NCI-H2196 treated with DMSO at 0.1 percent for 48 hours (cell line): ENCODE results near the gene TMEM221.
A peak's percentile ranks its signal among the peaks of the same experiment; 100 is the strongest.
"Not testable (repeated sequence)": the region's sequence is repeated elsewhere in the genome, so short reads cannot be mapped to it uniquely, and the experiment has no call there.

Source experiments
- DNase-seq: peaks from one replicate; lab custom pipeline; 2025; ENCODE audit not compliant: unreplicated experiment; lab: John Stamatoyannopoulos, UW

The TMEM221 gene

GRCh38 chr19:17448131-17448967 lies at the start of gene TMEM221:
TMEM221 (minus strand) TSS chr19:17448668; CDS start chr19:17448462, 206 bp downstream.
- no peak for DNase-seq

DNA sequence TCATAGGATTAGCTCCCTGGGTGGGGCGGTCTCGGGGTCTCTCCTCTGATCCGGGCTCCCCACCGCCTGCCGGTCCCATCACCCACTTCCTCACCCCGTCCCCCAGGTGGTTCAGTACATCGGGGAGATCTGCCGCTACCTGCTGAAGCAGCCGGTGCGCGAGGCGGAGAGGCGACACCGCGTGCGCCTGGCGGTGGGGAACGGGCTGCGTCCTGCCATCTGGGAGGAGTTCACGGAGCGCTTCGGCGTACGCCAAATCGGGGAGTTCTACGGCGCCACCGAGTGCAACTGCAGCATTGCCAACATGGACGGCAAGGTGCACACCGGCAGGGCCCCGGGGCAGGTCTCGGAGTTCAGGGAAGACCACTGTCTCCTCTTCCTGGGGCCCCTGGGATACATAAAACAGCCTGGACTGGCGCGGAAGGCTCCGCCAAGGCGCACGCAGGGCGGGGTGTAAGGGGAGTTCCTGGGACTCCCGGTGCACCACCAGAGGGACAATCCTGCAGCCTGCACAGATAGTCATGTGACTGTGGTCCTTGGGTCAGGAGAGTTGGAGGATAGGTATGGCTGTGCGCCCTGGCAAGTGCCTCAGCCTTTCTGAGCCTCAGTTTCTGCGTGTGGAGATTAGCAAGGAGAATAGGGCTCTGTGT lies 48.8 kb upstream of the TMEM221 start:
- no peak for DNase-seq

DNA sequence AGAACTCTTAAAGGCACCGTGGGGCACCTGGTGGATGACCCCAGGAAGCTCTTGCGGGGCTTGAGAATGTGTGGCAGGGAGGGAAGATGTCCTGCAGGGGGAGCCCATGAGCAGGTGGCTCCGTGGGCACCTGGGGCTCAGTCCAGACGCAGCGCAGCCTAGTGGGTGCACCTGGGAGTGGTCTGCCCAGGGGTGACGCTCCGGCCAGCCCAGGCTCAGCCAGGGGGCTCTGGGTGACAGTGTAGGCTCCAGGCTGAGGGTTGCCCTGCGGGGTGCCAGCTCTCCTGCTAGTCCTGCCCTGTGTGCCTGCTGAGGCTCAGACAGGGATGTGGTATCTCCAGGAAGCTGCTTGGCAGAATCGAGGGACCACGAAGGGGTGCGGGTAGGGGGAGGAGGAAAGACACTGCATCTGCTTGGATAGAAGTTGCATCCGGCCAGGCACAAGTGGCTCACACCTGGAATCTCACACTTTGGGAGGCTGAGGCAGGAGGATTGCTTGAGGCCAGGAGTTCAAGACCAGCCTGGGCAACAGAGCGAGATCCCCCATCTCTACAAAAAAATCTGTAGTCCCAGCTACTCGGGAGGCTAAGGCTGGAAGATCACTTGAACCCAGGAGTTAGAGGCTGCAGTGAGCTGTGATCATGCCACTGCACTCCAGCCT lies 48.0 kb upstream of the TMEM221 start:
- DNase-seq, result peak; percentile 58

DNA sequence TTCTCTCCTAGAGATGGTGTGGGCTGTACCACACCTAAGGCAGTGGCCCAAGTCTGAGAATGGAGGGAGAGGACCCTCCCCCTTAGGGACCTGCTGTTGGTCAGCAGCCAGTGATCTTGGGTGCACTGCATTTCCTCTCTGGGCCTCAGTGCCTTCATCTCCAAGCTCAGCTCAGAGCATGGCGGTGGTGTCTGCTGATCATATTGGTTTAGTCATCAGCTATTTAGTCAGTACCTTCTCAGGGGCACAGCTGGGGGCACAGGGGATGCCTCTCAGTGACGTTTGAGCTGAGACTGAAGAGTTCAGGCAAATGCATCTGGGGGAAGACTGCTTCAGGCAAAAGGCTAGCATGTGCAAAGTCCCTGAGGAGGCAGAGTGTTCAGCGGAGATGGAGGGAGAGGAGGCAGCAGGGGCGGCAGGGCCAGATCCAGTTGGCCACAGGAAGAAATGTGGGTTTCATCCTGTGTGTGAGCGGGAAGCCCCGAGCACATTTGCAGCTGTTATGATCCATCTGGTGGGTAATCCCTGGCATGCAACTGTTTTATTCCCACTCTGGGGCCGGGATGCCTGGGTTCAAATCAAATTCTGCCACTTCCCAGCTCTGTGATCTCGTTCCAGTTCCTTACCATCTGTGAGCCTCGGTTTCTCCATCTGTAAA lies 47.3 kb upstream of the TMEM221 start:
- DNase-seq, result no peak

DNA sequence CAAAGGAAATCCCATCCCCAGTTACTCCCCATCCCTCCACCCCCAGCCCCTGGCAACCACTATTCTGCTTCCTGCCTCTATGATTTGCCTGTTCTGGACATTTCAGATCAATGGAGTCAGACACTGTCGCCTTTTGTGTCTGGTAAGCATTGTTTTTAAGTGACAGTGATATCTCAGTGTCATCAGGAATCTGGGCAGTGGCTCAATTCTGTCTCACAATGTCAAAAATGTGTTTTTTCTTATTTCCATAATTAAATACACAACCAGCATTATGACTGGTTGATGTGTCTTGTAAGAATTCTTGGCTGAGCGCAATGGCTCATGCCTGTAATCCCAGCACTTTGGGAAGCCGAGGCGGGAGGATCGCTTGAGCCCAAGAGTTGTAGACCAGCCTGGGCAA lies 42.8 kb upstream of the TMEM221 start:
- no peak for DNase-seq

GRCh38 chr19:17490411-17490810 lies 41.9 kb upstream of the TMEM221 start:
- DNase-seq, result no peak

GRCh38 chr19:17489392-17490030 lies 41.0 kb upstream of the TMEM221 start:
- DNase-seq, result no peak

GRCh38 chr19:17488593-17489391 lies 40.3 kb upstream of the TMEM221 start:
- DNase-seq, result no peak

DNA sequence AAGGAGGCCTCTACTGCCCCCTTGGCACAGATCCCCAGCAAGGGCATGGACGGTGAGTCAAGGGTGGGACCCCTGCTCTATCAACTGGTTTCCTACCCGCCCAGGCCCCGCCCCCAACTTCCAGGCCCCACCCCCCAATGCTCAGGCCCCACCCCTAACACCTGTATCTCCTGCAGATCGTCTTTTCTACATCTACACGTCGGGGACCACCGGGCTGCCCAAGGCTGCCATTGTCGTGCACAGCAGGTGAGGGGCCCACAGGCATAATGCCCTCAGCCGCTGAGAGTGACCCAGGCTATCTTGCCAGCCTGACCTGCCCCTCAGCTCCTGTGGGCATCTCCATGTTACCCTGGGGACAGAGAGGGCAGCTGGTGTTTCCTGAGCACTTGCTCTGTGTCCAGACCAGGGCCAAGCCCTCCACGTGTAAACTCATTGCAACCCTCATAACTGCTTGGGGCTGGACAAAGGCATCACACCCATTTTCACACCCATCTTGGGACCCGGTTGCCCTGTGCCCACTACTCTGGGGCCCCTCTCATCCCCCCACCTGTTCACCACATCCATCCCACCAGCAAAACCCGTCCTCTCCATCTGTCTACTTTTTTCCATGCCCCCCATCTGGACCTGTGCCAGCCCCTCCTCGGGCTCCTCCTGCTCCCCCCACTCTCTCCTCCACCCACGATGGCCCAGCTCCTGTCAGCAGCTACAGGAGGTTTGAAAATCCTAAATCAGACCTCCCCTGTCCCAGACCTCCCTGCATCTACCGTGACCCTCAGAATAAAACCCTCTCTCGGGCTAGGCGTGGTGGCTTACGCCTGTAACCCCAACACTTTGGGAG lies 39.0 kb upstream of the TMEM221 start:
- DNase-seq, result no peak

- DNase-seq, result no peak
Observed at GRCh38 chr19:17486545-17487240, 38.2 kb upstream of the TMEM221 start.

DNA sequence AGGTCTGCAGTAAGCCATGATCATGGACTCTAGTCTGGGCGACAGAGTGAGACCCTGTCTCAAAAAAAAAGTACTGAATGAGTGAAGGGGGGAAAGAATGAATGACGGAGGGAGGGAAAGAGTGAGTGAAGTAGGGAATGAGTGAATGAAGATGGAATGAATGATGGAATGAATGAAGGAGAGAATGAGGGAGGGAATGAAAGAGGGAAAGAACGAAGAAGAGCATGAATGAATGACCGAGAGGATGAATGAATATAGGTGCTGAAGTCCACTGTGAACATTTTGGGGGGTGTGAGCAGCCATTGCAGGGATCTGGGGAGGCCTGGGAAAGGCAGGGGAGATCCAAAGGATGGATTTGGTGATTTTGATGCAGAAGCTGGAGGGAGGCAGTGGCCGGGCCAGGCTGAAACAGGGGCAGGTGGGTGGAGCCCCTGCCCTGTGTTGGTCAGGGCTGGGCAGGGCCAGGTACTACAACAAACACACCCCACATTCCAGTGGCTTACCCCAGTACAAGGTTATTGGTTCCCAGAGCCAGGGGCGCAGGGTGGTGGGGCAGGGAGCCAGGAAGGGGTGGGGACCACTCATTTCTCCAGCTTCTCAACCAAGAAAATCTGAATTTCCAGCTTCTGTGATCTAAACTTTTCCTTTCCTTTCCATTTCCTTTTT lies 36.2 kb upstream of the TMEM221 start:
- DNase-seq, result no peak

DNA sequence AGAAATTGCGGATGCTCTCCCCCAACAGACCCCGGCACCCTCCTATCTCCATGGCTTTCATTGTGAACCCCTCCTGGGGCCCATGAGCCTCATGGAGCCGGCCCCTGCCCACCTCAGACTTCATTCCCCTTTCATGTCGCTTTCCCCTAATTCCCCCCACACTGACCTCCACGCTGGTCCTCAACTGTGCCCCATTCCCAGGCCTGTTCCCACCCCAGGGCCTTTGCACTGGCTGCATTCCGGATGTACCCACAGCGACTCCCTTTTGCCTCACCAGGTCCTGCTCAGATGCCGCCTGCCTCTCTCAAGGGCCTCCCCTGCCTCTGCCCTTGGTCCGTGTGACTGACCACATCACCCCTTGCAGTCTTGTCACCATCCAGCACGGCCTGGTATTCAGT lies 35.1 kb upstream of the TMEM221 start:
- DNase-seq, result no peak

DNA sequence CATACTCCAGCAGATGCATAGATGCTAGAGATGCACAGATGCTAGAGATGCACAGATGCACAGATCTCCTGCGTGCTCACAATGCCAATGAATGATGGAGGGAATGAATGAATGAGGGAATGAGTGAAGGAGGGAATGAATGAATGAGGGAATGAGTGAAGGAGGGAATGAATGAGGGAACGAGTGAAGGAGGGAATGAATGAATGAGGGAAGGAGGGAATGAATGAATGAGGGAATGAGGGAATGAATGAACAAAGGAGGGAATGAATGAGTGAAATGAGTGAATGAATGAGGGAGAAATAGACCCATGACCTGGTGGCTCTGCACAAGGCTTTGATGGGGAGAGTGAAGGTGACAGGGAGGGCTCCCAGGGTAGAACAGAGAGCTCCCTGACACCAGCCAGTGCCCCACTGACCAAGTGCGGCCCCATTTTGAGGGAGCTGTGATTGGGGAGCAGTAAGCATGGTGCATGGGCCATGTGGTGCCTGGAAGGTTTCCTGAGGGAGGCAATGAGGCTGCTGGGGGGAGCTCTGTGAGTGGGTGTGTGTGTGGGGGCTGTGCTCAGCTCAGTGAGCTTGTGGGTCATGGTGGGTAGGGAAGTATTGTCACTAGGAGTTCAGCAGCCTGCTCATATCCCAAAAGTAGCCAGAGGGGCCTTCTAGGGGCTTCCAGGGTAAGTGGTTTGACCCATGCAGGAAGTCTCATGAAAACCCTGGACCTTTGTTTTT lies 34.6 kb upstream of the TMEM221 start:
- no peak for DNase-seq

GRCh38 chr19:17481986-17482385 lies 33.5 kb upstream of the TMEM221 start:
- no peak for DNase-seq

GRCh38 chr19:17479325-17479791 lies 30.9 kb upstream of the TMEM221 start:
- no peak for DNase-seq

- DNase-seq, result peak; percentile 86
Observed at GRCh38 chr19:17475541-17476115, 27.2 kb upstream of the TMEM221 start.

- DNase-seq, result not testable (repeated sequence)
Observed at GRCh38 chr19:17475011-17475540, 26.6 kb upstream of the TMEM221 start.
